HFF-Myc (cell line): ENCODE data around the gene STARD5.
"Not testable (repeated sequence)": the region's sequence is repeated elsewhere in the genome, so short reads cannot be mapped to it uniquely, and the experiment has no call there.

Experiments used
- DNase-seq: peaks from one replicate; pipeline ENCODE4 v3.0.0-alpha.2; 2011; ENCODE audit warnings: low read depth; ENCODE audit errors: extremely low read depth
- H3K4me3 ChIP-seq: replicated peaks from 2 replicates; pipeline ENCODE4 v1.5.1; 2011; ENCODE audit warnings: low read depth, mild to moderate bottlenecking, control low read depth, low read length
- TF ChIP-seq, protein P1 (sequence below): IDR thresholded peaks from 2 replicates; pipeline ENCODE4 v1.5.1; 2012; ENCODE audit warnings: mild to moderate bottlenecking, low read depth, low read length, control low read depth; ENCODE audit errors: missing control alignments

The STARD5 gene

DNA sequence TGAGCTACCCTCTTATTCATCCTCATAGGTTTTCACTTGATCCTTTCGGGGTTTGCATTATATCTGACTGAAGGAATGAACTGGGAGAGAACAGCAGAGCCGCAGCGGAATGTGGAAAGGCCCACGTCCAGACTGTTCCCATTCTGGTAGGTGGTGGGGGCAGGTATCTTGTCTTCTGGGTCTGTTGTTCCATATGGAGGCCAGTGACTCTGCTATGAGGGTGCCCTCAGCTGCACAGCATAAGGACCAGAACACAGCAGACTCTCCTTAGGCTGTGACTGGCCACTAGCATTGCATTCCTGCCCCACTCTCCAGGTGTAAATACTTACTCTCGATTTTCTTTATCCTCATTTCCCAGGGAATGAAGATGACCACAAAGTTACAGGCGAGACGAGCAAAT, 38.0 kb upstream of the STARD5 start:
- TF ChIP-seq, protein P1, sequence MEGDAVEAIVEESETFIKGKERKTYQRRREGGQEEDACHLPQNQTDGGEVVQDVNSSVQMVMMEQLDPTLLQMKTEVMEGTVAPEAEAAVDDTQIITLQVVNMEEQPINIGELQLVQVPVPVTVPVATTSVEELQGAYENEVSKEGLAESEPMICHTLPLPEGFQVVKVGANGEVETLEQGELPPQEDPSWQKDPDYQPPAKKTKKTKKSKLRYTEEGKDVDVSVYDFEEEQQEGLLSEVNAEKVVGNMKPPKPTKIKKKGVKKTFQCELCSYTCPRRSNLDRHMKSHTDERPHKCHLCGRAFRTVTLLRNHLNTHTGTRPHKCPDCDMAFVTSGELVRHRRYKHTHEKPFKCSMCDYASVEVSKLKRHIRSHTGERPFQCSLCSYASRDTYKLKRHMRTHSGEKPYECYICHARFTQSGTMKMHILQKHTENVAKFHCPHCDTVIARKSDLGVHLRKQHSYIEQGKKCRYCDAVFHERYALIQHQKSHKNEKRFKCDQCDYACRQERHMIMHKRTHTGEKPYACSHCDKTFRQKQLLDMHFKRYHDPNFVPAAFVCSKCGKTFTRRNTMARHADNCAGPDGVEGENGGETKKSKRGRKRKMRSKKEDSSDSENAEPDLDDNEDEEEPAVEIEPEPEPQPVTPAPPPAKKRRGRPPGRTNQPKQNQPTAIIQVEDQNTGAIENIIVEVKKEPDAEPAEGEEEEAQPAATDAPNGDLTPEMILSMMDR: no peak
- no peak for DNase-seq
- H3K4me3 ChIP-seq: no peak overlapping the region

DNA sequence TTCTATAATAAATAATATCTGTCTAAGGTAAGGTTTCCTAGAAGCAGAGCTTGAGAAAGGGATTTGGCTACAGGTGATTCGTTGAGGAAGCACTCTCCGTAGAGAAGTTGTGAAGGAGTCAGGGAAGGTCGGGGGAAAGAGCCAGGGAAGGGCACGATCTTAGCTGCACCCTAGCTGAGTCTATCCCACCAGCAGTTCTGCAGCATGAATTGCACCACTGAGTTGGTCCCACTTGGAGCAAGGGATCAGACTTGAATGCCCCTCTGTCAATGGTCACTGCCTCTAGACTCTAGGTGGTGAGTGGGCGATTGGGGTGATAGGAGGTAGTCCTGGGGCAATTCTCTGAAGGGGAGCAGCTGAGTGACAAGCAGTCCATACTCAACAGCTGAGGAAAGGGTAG, 36.5 kb upstream of the STARD5 start:
- TF ChIP-seq, protein P1: no peak
- H3K4me3 ChIP-seq: no peak overlapping the region
- DNase-seq: no peak

DNA sequence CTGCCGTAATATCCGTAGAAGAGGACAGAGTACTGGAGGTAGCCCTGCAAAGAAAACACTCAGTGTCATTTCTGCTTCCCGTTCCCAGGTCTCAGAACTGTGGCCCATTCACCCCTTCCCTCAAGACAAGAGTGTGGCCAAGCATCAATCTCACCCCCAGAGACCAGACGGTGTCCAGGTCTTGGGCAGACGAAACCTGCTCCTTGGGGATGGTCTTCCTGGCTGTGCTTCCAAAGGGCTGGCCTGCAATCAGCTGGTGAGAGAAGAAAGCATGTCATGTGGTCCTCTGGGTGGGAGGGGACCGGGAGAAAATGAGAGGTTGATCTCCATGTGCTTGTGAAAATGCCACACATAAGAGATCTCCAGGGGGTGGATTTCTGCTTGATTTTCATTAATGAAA, 34.3 kb upstream of the STARD5 start:
- no peak for DNase-seq
- TF ChIP-seq, protein P1: no peak
- H3K4me3 ChIP-seq: no peak overlapping the region

DNA sequence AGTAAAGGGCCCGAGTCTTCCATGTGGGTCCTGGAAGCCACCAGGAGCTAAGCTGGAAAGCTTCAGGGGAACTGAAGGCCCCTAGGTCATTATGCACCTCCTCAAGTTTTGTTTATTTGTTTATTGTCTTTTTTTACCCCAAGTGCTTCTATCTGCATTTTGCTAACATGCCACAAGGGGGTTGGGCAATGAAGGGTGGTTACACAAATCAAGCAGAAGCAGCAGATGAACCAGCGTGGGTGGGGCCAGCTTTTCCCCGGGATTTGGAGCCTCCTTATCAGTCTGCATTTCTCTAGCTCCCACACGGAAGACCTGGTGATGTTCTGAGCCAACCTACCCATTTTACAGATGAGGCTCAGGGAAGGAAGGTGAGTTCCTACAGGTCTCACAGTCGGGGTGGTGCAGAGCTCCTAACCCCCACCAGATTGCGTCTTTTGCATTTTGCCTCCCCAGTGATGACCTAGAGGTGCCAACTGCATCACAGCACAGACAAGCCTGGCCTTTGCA, 33.3 kb upstream of the STARD5 start:
- TF ChIP-seq, protein P1: no peak
- no peak for DNase-seq
- H3K4me3 ChIP-seq: no peak overlapping the region

DNA sequence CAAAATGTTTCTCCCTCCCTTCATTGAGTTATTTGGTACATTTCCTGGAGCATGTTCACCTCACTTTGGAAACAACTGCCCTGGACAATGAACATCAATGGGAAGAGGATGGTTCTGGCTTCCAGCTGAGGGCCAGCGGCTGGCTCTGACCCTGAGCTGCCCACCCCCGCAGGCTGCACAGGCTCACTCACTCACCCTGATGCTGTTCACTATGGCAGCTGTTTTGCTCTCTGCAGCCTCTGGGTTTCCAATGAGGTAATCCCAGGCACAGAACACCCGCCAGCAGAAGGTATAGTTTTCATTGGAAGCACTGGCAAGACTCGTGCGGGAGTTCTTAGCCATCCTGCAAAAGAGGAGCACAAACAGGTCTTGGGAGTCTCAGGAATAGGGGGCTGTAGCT, 32.3 kb upstream of the STARD5 start:
- TF ChIP-seq, protein P1: no peak
- H3K4me3 ChIP-seq: no peak overlapping the region
- no peak for DNase-seq

DNA sequence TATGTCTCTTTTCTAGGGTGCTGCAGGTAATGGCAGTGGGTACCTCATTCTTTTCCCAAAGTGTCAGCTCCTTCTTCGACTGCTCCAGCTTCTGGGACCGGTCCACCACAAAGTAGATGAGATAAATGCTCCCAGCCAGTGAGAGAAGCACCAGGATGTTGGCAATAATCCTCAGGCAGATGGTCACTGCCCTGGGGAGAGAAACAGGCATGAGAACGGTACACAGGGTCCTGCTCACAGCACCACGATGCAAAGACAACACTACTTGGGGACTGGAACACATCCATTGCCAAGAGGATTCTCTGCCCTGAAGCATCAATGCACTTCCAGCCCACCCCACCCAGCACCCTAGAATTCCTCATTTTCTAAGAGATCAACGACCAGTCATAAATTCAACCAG, 27.7 kb upstream of the STARD5 start:
- no peak overlapping the region for H3K4me3 ChIP-seq
- DNase-seq: no peak
- TF ChIP-seq, protein P1: no peak

DNA sequence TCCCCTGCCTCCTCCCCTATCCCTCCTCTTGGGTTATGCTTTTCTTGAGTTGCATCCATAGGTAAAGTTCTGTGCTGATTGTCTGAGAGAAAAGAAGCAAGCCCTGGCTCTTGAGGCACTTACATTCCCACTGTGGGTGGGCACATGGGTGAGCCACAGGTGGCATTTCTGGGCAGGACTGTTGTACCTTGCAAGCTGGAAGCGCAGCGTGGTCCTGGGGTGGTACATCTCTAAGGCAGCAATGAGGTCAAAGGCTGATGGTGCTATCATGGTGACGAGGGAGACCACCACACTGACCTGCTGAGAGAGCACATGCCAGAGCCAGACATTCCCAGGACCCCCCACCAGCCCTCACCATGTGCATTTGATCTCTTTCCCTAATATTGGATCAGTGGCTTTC, 25.3 kb upstream of the STARD5 start:
- TF ChIP-seq, protein P1: no peak
- DNase-seq: no peak
- H3K4me3 ChIP-seq: no peak overlapping the region

DNA sequence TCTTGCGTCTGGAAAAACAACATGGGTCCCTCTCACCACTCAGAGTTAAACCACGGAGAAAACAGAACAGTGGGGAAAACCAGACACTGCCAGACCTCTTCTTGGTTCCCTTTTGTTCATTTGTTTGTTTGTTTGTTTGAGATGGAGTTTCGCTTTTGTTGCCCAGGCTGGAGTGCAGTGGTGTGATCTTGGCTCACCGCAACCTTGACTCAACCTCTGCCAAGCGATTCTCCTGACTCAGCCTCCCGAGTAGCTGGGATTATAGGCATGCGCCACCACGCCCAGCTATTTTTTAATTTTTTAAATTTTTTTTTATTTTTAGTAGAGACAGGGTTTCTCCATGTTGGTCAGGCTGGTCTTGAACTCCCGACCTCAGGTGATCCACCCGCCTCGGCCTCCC, 24.8 kb upstream of the STARD5 start:
- H3K4me3 ChIP-seq, DNase-seq: not testable (repeated sequence)
